Mammary epithelial cell (primary cell): Measurements from ENCODE around the gene PITPNM1.

Experiments used
- EZH2 ChIP-seq: IDR thresholded peaks from 2 replicates; pipeline ENCODE4 v1.6.1; 2012; ENCODE audit warnings: low read length, inconsistent platforms, borderline replicate concordance
- TF ChIP-seq, protein P1 (sequence below), 2 donors: IDR thresholded peaks in 1 of 2; conservative IDR thresholded peaks in 1 of 2; 2 replicates each; pipeline ENCODE4 v1.5.1; 2011 to 2012; ENCODE audit warnings: inconsistent platforms in 2 of 2, low read length in 2 of 2, mild to moderate bottlenecking in 2 of 2, control low read depth in 1 of 2, low read depth in 1 of 2; ENCODE audit not compliant: insufficient read depth in 1 of 2; ENCODE audit errors: extremely low read depth in 1 of 2

DNA sequence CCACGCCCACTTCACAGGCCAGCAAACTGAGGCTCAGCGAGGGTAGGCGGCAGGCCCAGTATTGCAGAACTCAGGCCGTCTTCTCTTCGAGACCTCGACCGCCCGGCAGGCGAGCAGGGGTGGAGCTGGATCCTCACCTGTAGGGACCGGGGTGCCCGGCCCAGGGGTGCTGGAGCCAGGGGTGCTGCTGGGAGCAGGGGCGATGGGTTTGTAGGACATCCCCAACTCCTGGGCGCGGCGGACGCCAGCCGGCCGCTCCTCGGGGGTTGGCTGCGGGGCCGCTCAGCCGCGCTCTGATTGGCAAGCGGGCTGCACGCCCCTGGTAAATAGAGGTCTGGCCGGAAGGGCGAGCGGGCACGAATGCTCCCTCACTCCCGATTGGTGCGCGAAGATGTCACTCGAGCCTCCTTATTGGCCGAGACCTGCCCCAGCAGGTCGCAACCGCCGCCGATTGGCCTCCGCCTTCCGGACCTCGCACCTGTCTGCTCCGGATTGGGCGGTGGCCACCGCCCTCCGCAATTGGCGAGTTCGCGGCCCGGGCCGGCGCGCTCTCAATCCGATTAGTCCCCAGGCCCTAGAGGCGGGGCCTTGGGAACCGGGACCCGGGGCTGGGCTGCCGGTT, 2.8 kb upstream of the PITPNM1 start, which contains the start of gene CDK2AP2:
- TF ChIP-seq, protein P1, sequence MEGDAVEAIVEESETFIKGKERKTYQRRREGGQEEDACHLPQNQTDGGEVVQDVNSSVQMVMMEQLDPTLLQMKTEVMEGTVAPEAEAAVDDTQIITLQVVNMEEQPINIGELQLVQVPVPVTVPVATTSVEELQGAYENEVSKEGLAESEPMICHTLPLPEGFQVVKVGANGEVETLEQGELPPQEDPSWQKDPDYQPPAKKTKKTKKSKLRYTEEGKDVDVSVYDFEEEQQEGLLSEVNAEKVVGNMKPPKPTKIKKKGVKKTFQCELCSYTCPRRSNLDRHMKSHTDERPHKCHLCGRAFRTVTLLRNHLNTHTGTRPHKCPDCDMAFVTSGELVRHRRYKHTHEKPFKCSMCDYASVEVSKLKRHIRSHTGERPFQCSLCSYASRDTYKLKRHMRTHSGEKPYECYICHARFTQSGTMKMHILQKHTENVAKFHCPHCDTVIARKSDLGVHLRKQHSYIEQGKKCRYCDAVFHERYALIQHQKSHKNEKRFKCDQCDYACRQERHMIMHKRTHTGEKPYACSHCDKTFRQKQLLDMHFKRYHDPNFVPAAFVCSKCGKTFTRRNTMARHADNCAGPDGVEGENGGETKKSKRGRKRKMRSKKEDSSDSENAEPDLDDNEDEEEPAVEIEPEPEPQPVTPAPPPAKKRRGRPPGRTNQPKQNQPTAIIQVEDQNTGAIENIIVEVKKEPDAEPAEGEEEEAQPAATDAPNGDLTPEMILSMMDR (conservative IDR thresholded peaks at IDR 0.05 in 1 of 2, IDR thresholded peaks at IDR 0.05 in 1 of 2; ENCODE audit: extremely low read depth in 1 of 2, insufficient read depth in 1 of 2, low read depth in 1 of 2, low read length in 2 of 2), result no peak
- TF ChIP-seq EZH2, result no peak
